Muscle of back (tissue), 10 donors: Measurements from ENCODE around the gene OR9G1. TPM values are rescaled to one million over a fixed set of nuclear protein-coding genes. Genes with fewer than 3 reads are reported as not detected.

ENCODE experiments used
- polyA plus RNA-seq, 10 donors: library from polyadenylated mRNA; unstranded; fragments of 120-200 nt; gene quantifications; one replicate each; pipeline ENCODE4 v1.2.1, GENCODE V29; 2013; ENCODE audit not compliant: insufficient read length in 10 of 10

Gene OR9G1
- polyA plus RNA-seq, 10 donors, result not detected

Other genes with a start within 250 kb of the OR9G1 start
- not detected for gene OR5M3, start 225.7 kb upstream of the OR9G1 start, polyA plus RNA-seq
- gene OR5M8, start 207.7 kb upstream of the OR9G1 start, polyA plus RNA-seq, result not detected
- gene OR5M11, start 155.8 kb upstream of the OR9G1 start, polyA plus RNA-seq, result not detected
- gene OR5M10, start 121.4 kb upstream of the OR9G1 start, polyA plus RNA-seq, result not detected
- not detected for gene OR5M1, start 84.2 kb upstream of the OR9G1 start, polyA plus RNA-seq
- gene OR5AP2, start 56.7 kb upstream of the OR9G1 start, polyA plus RNA-seq, result not detected
- not detected for gene OR5AR1, start 35.4 kb upstream of the OR9G1 start, polyA plus RNA-seq
- not detected for gene OR9G4, start 49.6 kb downstream of the OR9G1 start, polyA plus RNA-seq